Left ventricle myocardium inferior (tissue), 1 donor: ENCODE measurements around the gene PLEKHH3. TPM values are rescaled to one million over a fixed set of nuclear protein-coding genes. Genes with fewer than 3 reads are reported as not detected.

Source experiments
- DNase-seq: peaks from one replicate; pipeline ENCODE4 v3.0.0-alpha.2; 2020
- H3K27ac ChIP-seq: fragments of 200-600 bp; replicated peaks from 2 replicates; pipeline ENCODE4 v1.8.0; 2021
- H3K27me3 ChIP-seq: fragments of 200-600 bp; 2 replicates; pipeline ENCODE4 v1.8.0; 2021; ENCODE audit warnings: low read depth
- H3K36me3 ChIP-seq: fragments of 200-600 bp; 2 replicates; pipeline ENCODE4 v1.8.0; 2021
- H3K4me1 ChIP-seq: fragments of 200-600 bp; 2 replicates; pipeline ENCODE4 v1.8.0; 2021
- H3K4me3 ChIP-seq: fragments of 200-600 bp; 2 replicates; pipeline ENCODE4 v1.8.0; 2021; ENCODE audit warnings: mild to moderate bottlenecking, moderate library complexity
- H3K9me3 ChIP-seq: fragments of 200-600 bp; replicated peaks from 2 replicates; pipeline ENCODE4 v1.8.0; 2021
- intact Hi-C: fragments of 100-400 bp; cut with micrococcal nuclease; formaldehyde crosslinking; loops from one replicate; pipeline ENCODE4 v1.11.0; 2022
- total RNA-seq: library from RNA; stranded (reverse); fragmentation: NEBNext Ultra II Directional; extraction: Animal tissue kit (Norgen Biotek cat#: 25700); gene quantifications from one replicate; pipeline ENCODE4 v1.2.1, GENCODE V29; 2021
- TF ChIP-seq, protein P1 (sequence below): fragments of 200-600 bp; IDR thresholded peaks from 2 replicates; pipeline ENCODE4 v1.8.0; 2021; ENCODE audit warnings: antibody characterized with exemption, mild to moderate bottlenecking, borderline replicate concordance
- donor health status: DM: no; HTN: yes; CAD: no; lungs with severe emphysema.

Gene PLEKHH3
- total RNA-seq, 1 donor from 2014 or later = 21.5 TPM

DNA sequence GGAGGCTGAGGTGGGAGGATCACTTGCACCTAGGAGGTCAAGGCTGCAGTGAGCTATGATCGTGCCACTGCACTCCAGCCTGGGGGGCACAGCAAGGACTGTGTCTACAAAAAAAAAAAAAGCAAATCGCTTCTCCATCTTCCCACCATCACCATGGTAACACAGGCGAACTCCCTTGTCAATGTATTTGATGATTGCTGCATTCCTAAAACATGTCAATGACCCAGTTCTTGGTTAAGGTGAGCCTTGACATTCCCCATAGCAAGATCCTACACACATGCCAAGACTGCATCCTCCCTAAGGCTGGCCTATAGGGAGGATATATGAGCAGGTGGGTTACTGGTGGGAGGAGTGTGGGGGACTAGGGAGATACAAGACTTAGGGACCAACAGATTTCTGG is 17.7 kb upstream of the PLEKHH3 start:
- intact Hi-C loops = no loop called here
- H3K4me1 ChIP-seq = peaks cover 19% of the 10 kb centered on the region
- TF ChIP-seq, protein P1, sequence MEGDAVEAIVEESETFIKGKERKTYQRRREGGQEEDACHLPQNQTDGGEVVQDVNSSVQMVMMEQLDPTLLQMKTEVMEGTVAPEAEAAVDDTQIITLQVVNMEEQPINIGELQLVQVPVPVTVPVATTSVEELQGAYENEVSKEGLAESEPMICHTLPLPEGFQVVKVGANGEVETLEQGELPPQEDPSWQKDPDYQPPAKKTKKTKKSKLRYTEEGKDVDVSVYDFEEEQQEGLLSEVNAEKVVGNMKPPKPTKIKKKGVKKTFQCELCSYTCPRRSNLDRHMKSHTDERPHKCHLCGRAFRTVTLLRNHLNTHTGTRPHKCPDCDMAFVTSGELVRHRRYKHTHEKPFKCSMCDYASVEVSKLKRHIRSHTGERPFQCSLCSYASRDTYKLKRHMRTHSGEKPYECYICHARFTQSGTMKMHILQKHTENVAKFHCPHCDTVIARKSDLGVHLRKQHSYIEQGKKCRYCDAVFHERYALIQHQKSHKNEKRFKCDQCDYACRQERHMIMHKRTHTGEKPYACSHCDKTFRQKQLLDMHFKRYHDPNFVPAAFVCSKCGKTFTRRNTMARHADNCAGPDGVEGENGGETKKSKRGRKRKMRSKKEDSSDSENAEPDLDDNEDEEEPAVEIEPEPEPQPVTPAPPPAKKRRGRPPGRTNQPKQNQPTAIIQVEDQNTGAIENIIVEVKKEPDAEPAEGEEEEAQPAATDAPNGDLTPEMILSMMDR = no peak
- no peak for DNase-seq
- H3K27me3 ChIP-seq = no peaks in the 10 kb centered on the region
- H3K4me3 ChIP-seq = no peak overlapping the region
- H3K27ac ChIP-seq = no peak overlapping the region
- peaks cover 52% of the 10 kb centered on the region for H3K36me3 ChIP-seq
- H3K9me3 ChIP-seq = no peaks in the 10 kb centered on the region

GRCh38 chr17:42692489-42692888 is 15.7 kb upstream of the PLEKHH3 start:
- Histone ChIP-seq H3K27ac (no peak overlapping the region), H3K27me3 (no peaks in the 10 kb centered on the region), H3K36me3 (peaks cover 47% of the 10 kb centered on the region), H3K4me3 (no peak overlapping the region), H3K4me1 (peaks cover 9% of the 10 kb centered on the region), H3K9me3 (no peaks in the 10 kb centered on the region)
- no peak for DNase-seq
- intact Hi-C loops = no loop called here
- TF ChIP-seq, protein P1 = no peak

DNA sequence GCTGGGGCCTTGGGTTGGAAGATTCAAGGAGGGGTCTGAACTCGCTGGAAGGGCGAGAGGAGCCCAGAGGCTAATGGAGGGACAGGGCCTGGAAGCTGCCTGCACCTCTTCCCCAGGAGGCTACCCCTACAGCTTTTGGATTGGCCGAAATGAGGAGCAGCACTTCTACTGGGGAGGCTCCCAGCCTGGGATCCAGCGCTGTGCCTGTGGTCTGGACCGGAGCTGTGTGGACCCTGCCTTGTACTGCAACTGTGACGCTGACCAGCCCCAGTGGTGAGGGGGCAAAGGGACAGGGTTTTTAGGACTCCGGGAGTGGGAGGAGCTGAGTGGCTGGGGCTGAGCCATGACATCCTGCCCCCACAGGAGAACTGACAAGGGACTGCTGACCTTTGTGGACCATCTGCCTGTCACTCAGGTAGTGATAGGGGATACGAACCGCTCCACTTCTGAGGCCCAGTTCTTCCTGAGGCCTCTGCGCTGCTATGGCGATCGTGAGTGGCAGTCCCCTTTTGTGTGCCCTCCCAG is 14.3 kb upstream of the PLEKHH3 start:
- Histone ChIP-seq H3K9me3 (no peaks in the 10 kb centered on the region), H3K4me1 (peaks cover 9% of the 10 kb centered on the region), H3K36me3 (peaks cover 38% of the 10 kb centered on the region), H3K27ac (peak overlapping the region; percentile 50), H3K4me3 (no peak overlapping the region), H3K27me3 (no peaks in the 10 kb centered on the region)
- TF ChIP-seq, protein P1 = no peak
- DNase-seq = no peak
- intact Hi-C loops = no loop called here

DNA sequence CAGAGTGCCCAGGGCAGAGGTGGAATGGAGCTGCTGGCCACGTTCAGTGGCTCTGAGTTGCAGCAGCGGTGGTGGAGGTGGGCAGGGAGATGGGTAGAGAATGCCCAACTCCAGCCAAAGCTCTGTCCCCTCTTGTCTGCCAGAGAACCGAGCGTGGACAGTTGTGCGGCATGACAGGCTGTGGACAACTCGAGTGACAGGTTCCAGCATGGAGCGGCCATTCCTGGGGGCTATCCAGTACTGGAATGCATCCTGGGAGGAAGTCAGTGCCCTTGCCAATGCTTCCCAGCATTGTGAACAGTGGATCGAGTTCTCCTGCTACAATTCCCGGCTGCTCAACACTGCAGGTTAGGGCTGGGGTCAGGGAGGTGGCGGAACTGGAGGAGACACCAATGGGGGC is 13.8 kb upstream of the PLEKHH3 start:
- Histone ChIP-seq H3K4me1 (peaks cover 9% of the 10 kb centered on the region), H3K27me3 (no peaks in the 10 kb centered on the region), H3K4me3 (no peak overlapping the region), H3K27ac (peak overlapping the region; percentile 50), H3K9me3 (no peaks in the 10 kb centered on the region), H3K36me3 (peaks cover 34% of the 10 kb centered on the region)
- TF ChIP-seq, protein P1 = no peak
- intact Hi-C loops = no loop called here
- DNase-seq = no peak

DNA sequence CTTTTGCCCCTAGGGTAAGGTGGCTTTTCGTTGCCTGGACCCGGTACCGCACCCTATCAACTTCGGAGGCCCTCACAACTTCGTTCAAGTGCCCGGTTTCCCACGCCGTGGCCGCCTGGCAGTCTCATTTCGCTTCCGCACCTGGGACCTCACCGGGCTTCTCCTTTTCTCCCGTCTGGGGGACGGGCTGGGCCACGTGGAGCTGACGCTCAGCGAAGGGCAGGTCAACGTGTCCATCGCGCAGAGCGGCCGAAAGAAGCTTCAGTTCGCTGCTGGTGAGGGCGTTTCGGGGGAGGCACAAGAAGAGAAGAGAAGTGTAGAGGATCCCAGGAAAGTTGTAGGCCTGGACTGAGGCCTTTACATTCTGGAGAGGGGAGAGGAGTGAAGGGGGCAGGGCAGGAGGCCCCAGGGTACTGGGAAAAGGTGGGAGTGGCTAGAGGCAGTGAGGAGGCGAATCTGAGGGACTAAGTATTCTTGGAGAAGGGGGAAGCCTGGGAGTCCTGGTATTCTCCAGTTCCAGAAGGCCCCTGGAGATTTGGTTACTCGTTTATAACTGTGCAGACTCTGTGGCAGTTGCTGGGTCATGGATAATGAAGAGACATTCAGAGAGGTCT is 11.0 kb upstream of the PLEKHH3 start:
- no peaks in the 10 kb centered on the region for H3K27me3 ChIP-seq
- intact Hi-C loops = no loop called here
- H3K36me3 ChIP-seq = peaks cover 20% of the 10 kb centered on the region
- H3K9me3 ChIP-seq = no peaks in the 10 kb centered on the region
- peaks cover 25% of the 10 kb centered on the region for H3K4me1 ChIP-seq
- no peak overlapping the region for H3K27ac ChIP-seq
- no peak for DNase-seq
- TF ChIP-seq, protein P1 = no peak
- H3K4me3 ChIP-seq = no peak overlapping the region
